IMR-90 (cell line): ENCODE measurements around the gene ADAM33. TPM values are rescaled to one million over a fixed set of nuclear protein-coding genes. Genes with fewer than 3 reads are reported as not detected.
A peak's percentile ranks its signal among the peaks of the same experiment; 100 is the strongest.

ENCODE experiments used
- ATAC-seq: fragments of 200-7000 bp; cut with Tn5 transposase; 2 replicates; pipeline ENCODE4 v1.9.1; 2020; ENCODE audit warnings: low read depth, mild to moderate bottlenecking, moderate library complexity
- BruUV-seq: library from RNA; stranded (reverse); fragments of 400-500 nt; replicated peaks from 2 replicates; lab custom pipeline; 2021; lab: Mats Ljungman, UMichigan
- CTCF ChIA-PET: fragments of 300-600 bp; formaldehyde crosslinking; extraction: SDS; loops from one replicate; lab custom pipeline; 2021; ENCODE audit warnings: antibody characterized with exemption; lab: Yijun Ruan, JAX
- POLR2A ChIA-PET: fragments of 300-600 bp; sonication (Branson Sonifier 250); formaldehyde crosslinking; loops from one replicate; lab custom pipeline; 2022; ENCODE audit warnings: antibody characterized with exemption; ENCODE audit not compliant: unreplicated experiment; lab: Charles Lee
- DNase-seq: peaks from one replicate; pipeline ENCODE4 v3.0.0; 2013
- H2AFZ ChIP-seq: replicated peaks from 2 replicates; pipeline ENCODE3; 2013; ENCODE audit warnings: low read length, mild to moderate bottlenecking; ENCODE audit not compliant: poor library complexity
- H2AK5ac ChIP-seq: 2 replicates; pipeline ENCODE4 v1.6.1; 2013; ENCODE audit warnings: low read depth, low read length, inconsistent platforms
- H2AK9ac ChIP-seq: replicated peaks from 2 replicates; pipeline ENCODE3; 2013; ENCODE audit warnings: mild to moderate bottlenecking, low read depth, low read length, moderate library complexity; ENCODE audit not compliant: poor library complexity
- H2BK120ac ChIP-seq: 2 replicates; pipeline ENCODE4 v1.6.1; 2013; ENCODE audit warnings: low read depth, low read length, inconsistent platforms
- H2BK15ac ChIP-seq: 3 replicates; pipeline ENCODE4 v1.6.1; 2013; ENCODE audit warnings: low read depth, low read length, inconsistent platforms
- H2BK20ac ChIP-seq: 2 replicates; pipeline ENCODE4 v1.6.1; 2013; ENCODE audit warnings: low read depth, mild to moderate bottlenecking, inconsistent platforms, low read length, moderate library complexity
- H2BK5ac ChIP-seq: 2 replicates; pipeline ENCODE4 v1.6.1; 2013; ENCODE audit warnings: mild to moderate bottlenecking, low read depth, low read length, inconsistent platforms; ENCODE audit not compliant: poor library complexity, severe bottlenecking
- H3K14ac ChIP-seq: replicated peaks from 2 replicates; pipeline ENCODE4 v1.6.1; 2013; ENCODE audit warnings: low read depth, low read length, inconsistent platforms
- H3K18ac ChIP-seq: 2 replicates; pipeline ENCODE4 v1.6.1; 2013; ENCODE audit warnings: low read depth, low read length, control low read depth
- H3K23ac ChIP-seq: 2 replicates; pipeline ENCODE4 v1.6.1; 2013; ENCODE audit warnings: low read depth, low read length, inconsistent platforms
- H3K27ac ChIP-seq: 2 replicates; pipeline ENCODE4 v1.5.1; 2013; ENCODE audit warnings: mild to moderate bottlenecking, control low read depth, low read length; ENCODE audit not compliant: insufficient read depth
- H3K27me3 ChIP-seq: 2 replicates; pipeline ENCODE4 v1.6.1; 2013; ENCODE audit warnings: low read length; ENCODE audit not compliant: control insufficient read depth, insufficient read depth
- H3K36me3 ChIP-seq: 2 replicates; pipeline ENCODE4 v1.6.1; 2013; ENCODE audit warnings: low read length, mixed read lengths; ENCODE audit not compliant: control insufficient read depth, insufficient read depth
- H3K4ac ChIP-seq: 2 replicates; pipeline ENCODE4 v1.6.1; 2013; ENCODE audit warnings: low read depth, low read length, inconsistent platforms
- H3K4me1 ChIP-seq: 2 replicates; pipeline ENCODE4 v1.6.1; 2013; ENCODE audit warnings: low read length, mixed read lengths; ENCODE audit not compliant: control insufficient read depth, insufficient read depth
- H3K4me2 ChIP-seq: 2 replicates; pipeline ENCODE4 v1.6.1; 2013; ENCODE audit warnings: low read depth, mild to moderate bottlenecking, control low read depth, low read length, moderate library complexity
- H3K4me3 ChIP-seq: 2 replicates; pipeline ENCODE4 v1.5.1; 2013; ENCODE audit warnings: low read depth, mild to moderate bottlenecking, control low read depth, low read length, moderate library complexity; ENCODE audit not compliant: insufficient read depth
- H3K56ac ChIP-seq: 2 replicates; pipeline ENCODE4 v1.6.1; 2013; ENCODE audit warnings: low read length, inconsistent platforms; ENCODE audit not compliant: insufficient read depth; ENCODE audit errors: extremely low read depth
- H3K79me1 ChIP-seq, 2 experiments: 2 replicates each; pipeline ENCODE4 v1.6.1; 2013; ENCODE audit warnings: low read length in 2 of 2, inconsistent platforms in 1 of 2, low read depth in 1 of 2
- H3K9ac ChIP-seq: 2 replicates; pipeline ENCODE4 v1.6.1; 2013; ENCODE audit warnings: low read depth, low read length, control low read depth
- H3K9me1 ChIP-seq: 2 replicates; pipeline ENCODE4 v1.6.1; 2013; ENCODE audit warnings: low read length, inconsistent platforms; ENCODE audit not compliant: insufficient read depth
- H3K9me3 ChIP-seq: 2 replicates; pipeline ENCODE4 v1.6.1; 2013; ENCODE audit warnings: low read length; ENCODE audit not compliant: control insufficient read depth, insufficient read depth
- H4K20me1 ChIP-seq: 2 replicates; pipeline ENCODE4 v1.6.1; 2013; ENCODE audit warnings: low read length, inconsistent platforms; ENCODE audit not compliant: insufficient read depth
- H4K5ac ChIP-seq: 2 replicates; pipeline ENCODE4 v1.6.1; 2013; ENCODE audit warnings: mild to moderate bottlenecking, low read depth, low read length, control low read depth
- H4K8ac ChIP-seq, 2 experiments: 2 replicates each; pipeline ENCODE4 v1.6.1; 2013; ENCODE audit warnings: low read depth in 2 of 2, low read length in 2 of 2, control low read depth in 1 of 2, inconsistent platforms in 1 of 2
- H4K91ac ChIP-seq: 2 replicates; pipeline ENCODE4 v1.6.1; 2013; ENCODE audit warnings: low read depth, low read length, inconsistent platforms; ENCODE audit not compliant: insufficient read depth
- BHLHE40 ChIP-seq: fragments of 150-350 bp; IDR thresholded peaks from 2 replicates; pipeline ENCODE4 v1.6.1; 2016; ENCODE audit warnings: mild to moderate bottlenecking, low read depth, low read length
- CEBPB ChIP-seq: IDR thresholded peaks from 2 replicates; pipeline ENCODE4 v1.6.1; 2012; ENCODE audit warnings: low read depth, low read length, improper control_type of control experiment
- CHD1 ChIP-seq: IDR thresholded peaks from 2 replicates; pipeline ENCODE4 v1.6.1; 2012; ENCODE audit warnings: low read depth, low read length, improper control_type of control experiment
- FOS ChIP-seq: fragments of 150-350 bp; IDR thresholded peaks from 2 replicates; pipeline ENCODE4 v1.6.1; 2016; ENCODE audit warnings: low read depth, low read length
- MAZ ChIP-seq: IDR thresholded peaks from 2 replicates; pipeline ENCODE4 v1.6.1; 2012; ENCODE audit warnings: low read depth, mild to moderate bottlenecking, low read length, improper control_type of control experiment, moderate library complexity, borderline replicate concordance
- MXI1 ChIP-seq: IDR thresholded peaks from 2 replicates; pipeline ENCODE4 v1.6.1; 2012; ENCODE audit warnings: low read depth, mild to moderate bottlenecking, low read length, moderate library complexity, borderline replicate concordance
- NFE2L2 ChIP-seq: fragments of 150-350 bp; IDR thresholded peaks from 2 replicates; pipeline ENCODE4 v1.6.1; 2016; ENCODE audit warnings: low read depth, mild to moderate bottlenecking, low read length
- POLR2A ChIP-seq: IDR thresholded peaks from 2 replicates; pipeline ENCODE4 v1.6.1; 2012; ENCODE audit warnings: mild to moderate bottlenecking, low read depth, low read length
- RAD21 ChIP-seq: IDR thresholded peaks from 2 replicates; pipeline ENCODE4 v1.6.1; 2012; ENCODE audit warnings: low read length, improper control_type of control experiment
- RCOR1 ChIP-seq: IDR thresholded peaks from 2 replicates; pipeline ENCODE4 v1.6.1; 2012; ENCODE audit warnings: mild to moderate bottlenecking, low read length, improper control_type of control experiment; ENCODE audit not compliant: insufficient replicate concordance
- RFX5 ChIP-seq: IDR thresholded peaks from 2 replicates; pipeline ENCODE4 v1.8.0; 2012; ENCODE audit warnings: low read depth, mild to moderate bottlenecking, low read length, moderate library complexity
- SMC3 ChIP-seq: fragments of 150-350 bp; IDR thresholded peaks from 2 replicates; pipeline ENCODE4 v1.6.1; 2016; ENCODE audit warnings: low read depth, mild to moderate bottlenecking, antibody characterized with exemption, low read length, moderate library complexity
- WGBS, 2 experiments: methylation state at CpG; one replicate each; pipeline versions ENCODE4 v1.1.5 to v1.1.7; 2013; ENCODE audit warnings: missing lambda C conversion rate in 2 of 2; ENCODE audit not compliant: insufficient read length in 1 of 2; ENCODE audit errors: extremely low coverage in 2 of 2; 5-methylcytosine and 5-hydroxymethylcytosine counted together
- dilution Hi-C: fragments of 300-500 bp; cut with HindIII; formaldehyde crosslinking; loops from one replicate; pipeline ENCODE4 v1.14.3; 2018; ENCODE audit warnings: low sequenced_read_pairs; ENCODE audit not compliant: unreplicated experiment
- in situ Hi-C: fragments of 300-500 bp; cut with MboI; formaldehyde crosslinking; loops from 3 replicates; pipeline ENCODE4 v1.14.3; 2019; ENCODE audit warnings: low sequenced_read_pairs, inconsistent platforms, mixed read lengths
- intact Hi-C: fragments of 100-400 bp; cut with micrococcal nuclease; formaldehyde crosslinking; loops from 2 replicates; pipeline ENCODE4 v1.10.0; 2022
- polyA plus RNA-seq, 3 experiments: library from polyadenylated mRNA; depleted of rRNA; stranded (reverse); fragments of >200 nt; gene quantifications; 2 replicates each; pipeline ENCODE4 v1.2.3, GENCODE V29; 2012; ENCODE audit warnings: low replicate concordance in 1 of 3
- total RNA-seq: library from RNA; depleted of rRNA; stranded (reverse); fragments of >200 nt; gene quantifications from 2 replicates; pipeline ENCODE4 v1.2.3, GENCODE V29; 2012
- TF ChIP-seq, protein P1 (sequence below): fragments of 150-350 bp; IDR thresholded peaks from 2 replicates; pipeline ENCODE4 v1.6.1; 2017; ENCODE audit warnings: mild to moderate bottlenecking, antibody characterized with exemption, low read length, low read depth
- TF ChIP-seq, protein P2 (sequence below): conservative IDR thresholded peaks from 2 replicates; pipeline ENCODE4 v1.5.1; 2012; ENCODE audit warnings: mild to moderate bottlenecking, low read depth, low read length, improper control_type of control experiment

Gene ADAM33
- total and polyA plus RNA-seq, 2 of the 4 experiments (the other 2 are of a cell fraction): 0.18 to 1.7 TPM

DNA sequence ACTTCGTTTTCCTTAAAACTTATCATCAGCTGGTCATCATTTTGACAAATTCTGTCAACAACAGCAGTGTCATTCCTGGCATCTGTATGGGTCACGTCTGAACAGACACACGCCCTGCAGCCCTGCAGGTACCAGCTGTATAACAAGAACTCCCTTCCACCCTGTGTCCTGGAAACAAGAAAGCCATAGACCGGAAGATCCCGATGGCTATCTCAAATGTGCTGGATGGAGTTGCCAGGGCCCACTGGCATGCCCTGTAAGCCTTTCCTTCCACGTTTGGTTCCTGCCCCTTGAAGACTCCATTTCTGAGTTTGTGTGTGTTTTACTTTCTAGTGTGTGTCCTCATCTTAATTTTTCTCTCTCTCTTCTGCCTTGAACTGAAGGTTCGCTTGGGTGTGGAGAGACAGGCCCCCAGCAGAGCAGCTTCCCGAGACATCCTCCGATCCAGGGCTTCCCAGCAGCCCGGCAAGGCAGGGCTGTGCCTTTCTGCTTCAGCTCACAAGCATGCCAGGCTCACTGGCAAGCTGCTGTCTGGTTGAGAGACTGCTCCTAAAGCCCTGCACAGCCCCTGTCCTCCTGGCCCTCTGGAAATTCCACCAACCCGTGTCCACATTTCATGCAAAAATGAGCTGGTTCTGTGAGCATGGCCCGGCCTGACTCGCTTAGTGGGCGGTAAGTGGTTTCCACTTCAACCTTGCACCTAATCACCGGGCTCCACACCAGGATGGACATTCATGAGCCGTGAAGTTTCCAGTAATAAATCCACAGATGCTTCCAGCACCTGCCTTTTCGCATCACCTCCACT, 27.3 kb downstream of the ADAM33 start:
- in situ Hi-C loops (no loop called here), intact Hi-C loops (no loop called here), dilution Hi-C loops (no loop called here)
- H4K8ac ChIP-seq: no peak overlapping the region
- H2BK5ac ChIP-seq: no peak overlapping the region
- no peak overlapping the region for H2BK120ac ChIP-seq
- TF ChIP-seq MXI1 (no peak), RCOR1 (no peak), CHD1 (no peak), NFE2L2 (no peak), MAZ (no peak), RFX5 (no peak), CEBPB (no peak), BHLHE40 (no peak), FOS (no peak), POLR2A (no peak), SMC3 (no peak), RAD21 (no peak)
- TF ChIP-seq, protein P1, sequence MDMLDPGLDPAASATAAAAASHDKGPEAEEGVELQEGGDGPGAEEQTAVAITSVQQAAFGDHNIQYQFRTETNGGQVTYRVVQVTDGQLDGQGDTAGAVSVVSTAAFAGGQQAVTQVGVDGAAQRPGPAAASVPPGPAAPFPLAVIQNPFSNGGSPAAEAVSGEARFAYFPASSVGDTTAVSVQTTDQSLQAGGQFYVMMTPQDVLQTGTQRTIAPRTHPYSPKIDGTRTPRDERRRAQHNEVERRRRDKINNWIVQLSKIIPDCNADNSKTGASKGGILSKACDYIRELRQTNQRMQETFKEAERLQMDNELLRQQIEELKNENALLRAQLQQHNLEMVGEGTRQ: no peak
- TF ChIP-seq, protein P2, sequence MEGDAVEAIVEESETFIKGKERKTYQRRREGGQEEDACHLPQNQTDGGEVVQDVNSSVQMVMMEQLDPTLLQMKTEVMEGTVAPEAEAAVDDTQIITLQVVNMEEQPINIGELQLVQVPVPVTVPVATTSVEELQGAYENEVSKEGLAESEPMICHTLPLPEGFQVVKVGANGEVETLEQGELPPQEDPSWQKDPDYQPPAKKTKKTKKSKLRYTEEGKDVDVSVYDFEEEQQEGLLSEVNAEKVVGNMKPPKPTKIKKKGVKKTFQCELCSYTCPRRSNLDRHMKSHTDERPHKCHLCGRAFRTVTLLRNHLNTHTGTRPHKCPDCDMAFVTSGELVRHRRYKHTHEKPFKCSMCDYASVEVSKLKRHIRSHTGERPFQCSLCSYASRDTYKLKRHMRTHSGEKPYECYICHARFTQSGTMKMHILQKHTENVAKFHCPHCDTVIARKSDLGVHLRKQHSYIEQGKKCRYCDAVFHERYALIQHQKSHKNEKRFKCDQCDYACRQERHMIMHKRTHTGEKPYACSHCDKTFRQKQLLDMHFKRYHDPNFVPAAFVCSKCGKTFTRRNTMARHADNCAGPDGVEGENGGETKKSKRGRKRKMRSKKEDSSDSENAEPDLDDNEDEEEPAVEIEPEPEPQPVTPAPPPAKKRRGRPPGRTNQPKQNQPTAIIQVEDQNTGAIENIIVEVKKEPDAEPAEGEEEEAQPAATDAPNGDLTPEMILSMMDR: no peak
- H3K4me1 ChIP-seq: no peaks in the 10 kb centered on the region
- no peak overlapping the region for H2BK20ac ChIP-seq
- no peak overlapping the region for H2BK15ac ChIP-seq
- no peaks in the 10 kb centered on the region for H4K20me1 ChIP-seq
- H4K91ac ChIP-seq: no peak overlapping the region
- H3K27ac ChIP-seq: no peak overlapping the region
- no peak overlapping the region for H2AK9ac ChIP-seq
- H3K4me3 ChIP-seq: no peak overlapping the region
- no peak overlapping the region for H3K23ac ChIP-seq
- H3K4ac ChIP-seq: no peak overlapping the region
- H3K4me2 ChIP-seq: no peak overlapping the region
- H3K36me3 ChIP-seq: no peaks in the 10 kb centered on the region
- H3K14ac ChIP-seq: no peak overlapping the region
- peaks cover 5% of the 10 kb centered on the region; the same call in 1 of the 2 replicates for H3K9me3 ChIP-seq
- ChIA-PET POLR2A (interaction anchor here (0.6 kb wide), 1 partner anchor 28 kb away, joined by 9 read pairs; no protein-coding TSS in a partner anchor), CTCF (no interaction called here)
- BruUV-seq: no TSS peak
- H3K27me3 ChIP-seq: peaks cover 20% of the 10 kb centered on the region
- H2AK5ac ChIP-seq: no peak overlapping the region
- no peaks in the 10 kb centered on the region for H3K79me1 ChIP-seq
- no peak overlapping the region for H3K56ac ChIP-seq
- H2AFZ ChIP-seq: no peak overlapping the region
- WGBS, 2 experiments: 82% methylated on average over 9 of the region's 17 CpGs; no CpG with 5 or more reads in 1 of the 2 experiments
- peaks cover 7% of the 10 kb centered on the region; the same call in 1 of the 2 replicates for H3K9me1 ChIP-seq
- H3K18ac ChIP-seq: no peak overlapping the region
- no peak overlapping the region for H3K9ac ChIP-seq
- H4K5ac ChIP-seq: no peak overlapping the region
- no peak for DNase-seq
- ATAC-seq: 0 out of 2 replicates have a peak, but pooled peaks have one; percentile 9
